ENCODE measurements around the gene OR2K2.
"Not testable (repeated sequence)": the region's sequence is repeated elsewhere in the genome, so short reads cannot be mapped to it uniquely, and the experiment has no call there.

Gene OR2K2

GRCh38 chr9:111330124-111330523, at the start of gene OR2K2:
OR2K2 (minus strand) TSS chr9:111330224; CDS start chr9:111328433, 1,791 bp downstream.
- no peak for DNase-seq (ENCODE audit: low spot score)

- DNase-seq (ENCODE audit: low spot score), result no peak
Measured at GRCh38 chr9:111375817-111376564, 46.0 kb upstream of the OR2K2 start.

GRCh38 chr9:111375062-111375461, 45.0 kb upstream of the OR2K2 start:
- no peak for DNase-seq (ENCODE audit: low spot score)

GRCh38 chr9:111372297-111372696, 42.3 kb upstream of the OR2K2 start:
- no peak for DNase-seq (ENCODE audit: low spot score)

- no peak for DNase-seq (ENCODE audit: low spot score)
Measured at GRCh38 chr9:111366978-111367377, 37.0 kb upstream of the OR2K2 start.

GRCh38 chr9:111362526-111362925, 32.5 kb upstream of the OR2K2 start:
- no peak for DNase-seq (ENCODE audit: low spot score)

GRCh38 chr9:111360881-111361280, 30.9 kb upstream of the OR2K2 start:
- no peak for DNase-seq (ENCODE audit: low spot score)

GRCh38 chr9:111356481-111357244, 26.6 kb upstream of the OR2K2 start:
- DNase-seq (ENCODE audit: low spot score), result peak; percentile 89

- DNase-seq (ENCODE audit: low spot score), result no peak
Measured at GRCh38 chr9:111352545-111352944, 22.5 kb upstream of the OR2K2 start.

- no peak for DNase-seq (ENCODE audit: low spot score)
Measured at GRCh38 chr9:111350556-111350955, 20.5 kb upstream of the OR2K2 start.

GRCh38 chr9:111349766-111350165, 19.7 kb upstream of the OR2K2 start:
- DNase-seq (ENCODE audit: low spot score), result no peak

GRCh38 chr9:111348821-111349271, 18.8 kb upstream of the OR2K2 start:
- no peak for DNase-seq (ENCODE audit: low spot score)

- DNase-seq (ENCODE audit: low spot score), result not testable (repeated sequence)
Measured at GRCh38 chr9:111334318-111334863, 4.4 kb upstream of the OR2K2 start.

- no peak for DNase-seq (ENCODE audit: low spot score)
Measured at GRCh38 chr9:111320631-111321030, 9.4 kb downstream of the OR2K2 start.

- DNase-seq (ENCODE audit: low spot score), result peak; percentile 37
Measured at GRCh38 chr9:111316796-111317195, 13.2 kb downstream of the OR2K2 start.

GRCh38 chr9:111305914-111306313, 24.1 kb downstream of the OR2K2 start:
- no peak for DNase-seq (ENCODE audit: low spot score)

GRCh38 chr9:111304000-111304399, 26.0 kb downstream of the OR2K2 start:
- DNase-seq (ENCODE audit: low spot score), result not testable (repeated sequence)

- DNase-seq (ENCODE audit: low spot score), result peak; percentile 52
Measured at GRCh38 chr9:111301195-111301594, 28.8 kb downstream of the OR2K2 start.

- no peak for DNase-seq (ENCODE audit: low spot score)
Measured at GRCh38 chr9:111300140-111300735, 29.8 kb downstream of the OR2K2 start.

- DNase-seq (ENCODE audit: low spot score), result not testable (repeated sequence)
Measured at GRCh38 chr9:111299599-111299966, 30.4 kb downstream of the OR2K2 start.

GRCh38 chr9:111298731-111299598, 31.1 kb downstream of the OR2K2 start:
- DNase-seq (ENCODE audit: low spot score), result peak; percentile 40

GRCh38 chr9:111298111-111298510, 31.9 kb downstream of the OR2K2 start:
- DNase-seq (ENCODE audit: low spot score), result no peak

All from AG20443 (cell line).